Measurements from ENCODE around the gene EMC8. TPM values are rescaled to one million over a fixed set of nuclear protein-coding genes. Genes with fewer than 3 reads are reported as not detected.

EMC8 gene
- total and polyA plus RNA-seq, 2 donors from 2014 or later, result 20.9 to 24.7 TPM

GRCh38 chr16:85800321-85800669, 951 bp upstream of the EMC8 start:
- Histone ChIP-seq H3K9ac (ENCODE audit: low read length in 3 of 3) (peak overlapping the region; percentile 33 to 92 (median 80)), H3K4me3 (ENCODE audit: low read length in 3 of 3) (peak overlapping the region; percentile 69 to 84 (median 75)), H3K27me3 (ENCODE audit: control insufficient read depth, insufficient read depth, low read length) (no peaks in the 10 kb centered on the region), H3K36me3 (ENCODE audit: control insufficient read depth in 2 of 3, insufficient read depth in 3 of 3, low read length in 3 of 3) (peaks cover 8 to 30% (median 24%) of the 10 kb centered on the region in 3 donors), H3K4me1 (ENCODE audit: control insufficient read depth in 2 of 3, insufficient read depth in 2 of 3, low read depth in 1 of 3, low read length in 3 of 3) (peaks cover 2 to 15% (median 7%) of the 10 kb centered on the region in 3 donors), H3K27ac (ENCODE audit: low read depth in 2 of 2, low read length in 2 of 2) (peak overlapping the region; percentile 84 to 87), H3K9me3 (ENCODE audit: control insufficient read depth in 2 of 3, insufficient read depth in 1 of 3, low read length in 3 of 3) (no peaks in the 10 kb centered on the region)
- DNase-seq (peak in 2 of 5 donors; percentile 47 to 51), FAIRE-seq (no peak)
- no peak for TF ChIP-seq CTCF (IDR thresholded peaks at IDR 0.05; ENCODE audit: borderline replicate concordance, extremely low read depth, insufficient read depth)
- intact Hi-C loops (cut with DNase I), result no loop called here

GRCh38 chr16:85798901-85799496, 345 bp downstream of the EMC8 start:
- Histone ChIP-seq H3K4me1 (ENCODE audit: control insufficient read depth in 2 of 3, insufficient read depth in 2 of 3, low read depth in 1 of 3, low read length in 3 of 3) (peaks cover 2 to 15% (median 7%) of the 10 kb centered on the region in 3 donors), H3K36me3 (ENCODE audit: control insufficient read depth in 2 of 3, insufficient read depth in 3 of 3, low read length in 3 of 3) (peaks cover 8 to 29% (median 22%) of the 10 kb centered on the region in 3 donors), H3K4me3 (ENCODE audit: low read length in 3 of 3) (peak overlapping the region; percentile 78 to 87 (median 84)), H3K27ac (ENCODE audit: low read depth in 2 of 2, low read length in 2 of 2) (peak overlapping the region in 1 of 2 donors; percentile 21), H3K27me3 (ENCODE audit: control insufficient read depth, insufficient read depth, low read length) (no peaks in the 10 kb centered on the region), H3K9ac (ENCODE audit: low read length in 3 of 3) (peak overlapping the region; percentile 66 to 97 (median 89)), H3K9me3 (ENCODE audit: control insufficient read depth in 2 of 3, insufficient read depth in 1 of 3, low read length in 3 of 3) (no peaks in the 10 kb centered on the region)
- FAIRE-seq (no peak), DNase-seq (peak; percentile 21 to 86 (median 35))
- intact Hi-C loops (cut with DNase I), result no loop called here
- TF ChIP-seq CTCF (IDR thresholded peaks at IDR 0.05; ENCODE audit: borderline replicate concordance, extremely low read depth, insufficient read depth), result no peak

GRCh38 chr16:85798283-85798776, 1.0 kb downstream of the EMC8 start:
- Histone ChIP-seq H3K27ac (ENCODE audit: low read depth in 2 of 2, low read length in 2 of 2) (no peak overlapping the region), H3K4me1 (ENCODE audit: control insufficient read depth in 2 of 3, insufficient read depth in 2 of 3, low read depth in 1 of 3, low read length in 3 of 3) (peaks cover 2 to 15% (median 7%) of the 10 kb centered on the region in 3 donors), H3K4me3 (ENCODE audit: low read length in 3 of 3) (peak overlapping the region; percentile 78 to 87 (median 84)), H3K27me3 (ENCODE audit: control insufficient read depth, insufficient read depth, low read length) (no peaks in the 10 kb centered on the region), H3K9me3 (ENCODE audit: control insufficient read depth in 2 of 3, insufficient read depth in 1 of 3, low read length in 3 of 3) (no peaks in the 10 kb centered on the region), H3K9ac (ENCODE audit: low read length in 3 of 3) (peak overlapping the region; percentile 66 to 97 (median 89)), H3K36me3 (ENCODE audit: control insufficient read depth in 2 of 3, insufficient read depth in 3 of 3, low read length in 3 of 3) (peaks cover 5 to 22% (median 17%) of the 10 kb centered on the region in 3 donors)
- intact Hi-C loops (cut with DNase I), result no loop called here
- DNase-seq, result peak in 3 of 5 donors; percentile 13 to 33 (median 15)
- TF ChIP-seq CTCF (IDR thresholded peaks at IDR 0.05; ENCODE audit: borderline replicate concordance, extremely low read depth, insufficient read depth), result no peak
- no peak for FAIRE-seq

Data from kidney (tissue), 14 donors.